Measurements from ENCODE around the gene SATB2.

GRCh38 chr2:199485732-199486335 is 28.1 kb upstream of the SATB2 start:
- no peak for TF ChIP-seq PPARA (CRISPR knock-in tag; IDR thresholded peaks at IDR 0.05; ENCODE audit: borderline replicate concordance)
- TF ChIP-seq, protein P1, sequence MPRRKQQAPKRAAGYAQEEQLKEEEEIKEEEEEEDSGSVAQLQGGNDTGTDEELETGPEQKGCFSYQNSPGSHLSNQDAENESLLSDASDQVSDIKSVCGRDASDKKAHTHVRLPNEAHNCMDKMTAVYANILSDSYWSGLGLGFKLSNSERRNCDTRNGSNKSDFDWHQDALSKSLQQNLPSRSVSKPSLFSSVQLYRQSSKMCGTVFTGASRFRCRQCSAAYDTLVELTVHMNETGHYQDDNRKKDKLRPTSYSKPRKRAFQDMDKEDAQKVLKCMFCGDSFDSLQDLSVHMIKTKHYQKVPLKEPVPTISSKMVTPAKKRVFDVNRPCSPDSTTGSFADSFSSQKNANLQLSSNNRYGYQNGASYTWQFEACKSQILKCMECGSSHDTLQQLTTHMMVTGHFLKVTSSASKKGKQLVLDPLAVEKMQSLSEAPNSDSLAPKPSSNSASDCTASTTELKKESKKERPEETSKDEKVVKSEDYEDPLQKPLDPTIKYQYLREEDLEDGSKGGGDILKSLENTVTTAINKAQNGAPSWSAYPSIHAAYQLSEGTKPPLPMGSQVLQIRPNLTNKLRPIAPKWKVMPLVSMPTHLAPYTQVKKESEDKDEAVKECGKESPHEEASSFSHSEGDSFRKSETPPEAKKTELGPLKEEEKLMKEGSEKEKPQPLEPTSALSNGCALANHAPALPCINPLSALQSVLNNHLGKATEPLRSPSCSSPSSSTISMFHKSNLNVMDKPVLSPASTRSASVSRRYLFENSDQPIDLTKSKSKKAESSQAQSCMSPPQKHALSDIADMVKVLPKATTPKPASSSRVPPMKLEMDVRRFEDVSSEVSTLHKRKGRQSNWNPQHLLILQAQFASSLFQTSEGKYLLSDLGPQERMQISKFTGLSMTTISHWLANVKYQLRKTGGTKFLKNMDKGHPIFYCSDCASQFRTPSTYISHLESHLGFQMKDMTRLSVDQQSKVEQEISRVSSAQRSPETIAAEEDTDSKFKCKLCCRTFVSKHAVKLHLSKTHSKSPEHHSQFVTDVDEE (CRISPR knock-in tag; IDR thresholded peaks at IDR 0.05), result no peak
- TF ChIP-seq ARNTL (CRISPR knock-in tag; IDR thresholded peaks at IDR 0.05; ENCODE audit: borderline replicate concordance, low read depth), result no peak
- TF ChIP-seq ZC3H10 (CRISPR knock-in tag; IDR thresholded peaks at IDR 0.05), result no peak
- TF ChIP-seq ZNF565 (CRISPR knock-in tag; conservative IDR thresholded peaks at IDR 0.05; ENCODE audit: low read depth), result no peak

Data from SK-N-SH treated with all-trans-retinoic acid at 6 μM for 48 hours (cell line).